ENCODE results near the gene TGFBR2. TPM values are rescaled to one million over a fixed set of nuclear protein-coding genes. Genes with fewer than 3 reads are reported as not detected.
A peak's percentile ranks its signal among the peaks of the same experiment; 100 is the strongest.

Gene TGFBR2
- total RNA-seq, 2 donors from 2014 or later, result 6.0 to 9.6 TPM

DNA sequence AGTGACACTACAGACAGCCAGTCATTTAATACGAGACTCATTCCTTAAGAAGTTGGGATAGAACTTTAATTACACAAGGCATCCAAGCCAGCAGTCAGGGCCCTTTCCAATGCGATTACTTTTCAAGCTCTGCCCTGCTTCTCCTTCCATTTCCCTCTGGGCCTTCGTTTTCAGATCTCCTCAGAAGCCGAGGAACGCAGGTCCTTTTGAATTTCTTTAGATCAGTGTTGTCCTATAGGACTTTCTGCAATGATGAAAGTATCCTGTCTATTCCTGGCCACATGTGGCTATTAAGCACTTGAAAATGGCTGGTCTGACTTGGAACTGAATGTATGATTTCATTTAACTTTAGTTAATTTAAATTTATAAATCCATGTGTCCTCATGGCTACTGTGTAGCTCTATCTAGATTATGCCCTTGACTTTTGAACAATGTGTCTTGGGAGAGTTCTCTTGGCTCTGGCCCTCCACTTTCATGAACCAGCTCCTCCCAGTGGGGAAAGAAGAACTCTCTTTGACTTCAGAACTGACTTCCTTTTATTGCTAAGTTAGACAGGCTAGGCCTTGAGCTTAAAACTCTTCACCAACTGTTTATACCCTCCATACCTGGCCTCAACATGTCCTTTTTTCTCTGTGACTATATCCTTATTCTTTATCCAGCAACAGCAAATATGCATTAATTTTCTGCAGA lies 22.6 kb downstream of the TGFBR2 start:
- H3K4me3 ChIP-seq (ENCODE audit: low read length), result no peak overlapping the region
- peaks cover 60% of the 10 kb centered on the region for H3K4me1 Mint-ChIP-seq
- H3K9ac ChIP-seq (ENCODE audit: extremely low read depth, low read length, poor library complexity, severe bottlenecking), result no peak overlapping the region
- peaks cover 14% of the 10 kb centered on the region for H3K4me1 ChIP-seq (ENCODE audit: control insufficient read depth, insufficient read depth, low read length)
- H3K4me3 Mint-ChIP-seq, result no peak overlapping the region
- peak overlapping the region; percentile 37 for H3K27ac Mint-ChIP-seq
- H3K9me3 Mint-ChIP-seq, result no peaks in the 10 kb centered on the region
- H3K27ac ChIP-seq (ENCODE audit: low read depth, low read length), result no peak overlapping the region
- no peaks in the 10 kb centered on the region for H3K27me3 ChIP-seq (ENCODE audit: control insufficient read depth, insufficient read depth, low read length, poor library complexity, severe bottlenecking)
- H3K9me3 ChIP-seq (ENCODE audit: control insufficient read depth, low read length), result no peaks in the 10 kb centered on the region
- DNase-seq, result no peak
- H3K36me3 ChIP-seq (ENCODE audit: control insufficient read depth, insufficient read depth, low read length), result peaks cover 22% of the 10 kb centered on the region
- H3K27me3 Mint-ChIP-seq (ENCODE audit: insufficient read depth), result no peaks in the 10 kb centered on the region
- 70 to 75% methylated on average over 5 of the region's 5 CpGs for WGBS, 2 experiments (ENCODE audit: insufficient coverage in 1 of 2, insufficient read length in 1 of 2)
- peaks cover 19% of the 10 kb centered on the region for H3K36me3 Mint-ChIP-seq (ENCODE audit: low read depth)
- TF ChIP-seq, protein P1, sequence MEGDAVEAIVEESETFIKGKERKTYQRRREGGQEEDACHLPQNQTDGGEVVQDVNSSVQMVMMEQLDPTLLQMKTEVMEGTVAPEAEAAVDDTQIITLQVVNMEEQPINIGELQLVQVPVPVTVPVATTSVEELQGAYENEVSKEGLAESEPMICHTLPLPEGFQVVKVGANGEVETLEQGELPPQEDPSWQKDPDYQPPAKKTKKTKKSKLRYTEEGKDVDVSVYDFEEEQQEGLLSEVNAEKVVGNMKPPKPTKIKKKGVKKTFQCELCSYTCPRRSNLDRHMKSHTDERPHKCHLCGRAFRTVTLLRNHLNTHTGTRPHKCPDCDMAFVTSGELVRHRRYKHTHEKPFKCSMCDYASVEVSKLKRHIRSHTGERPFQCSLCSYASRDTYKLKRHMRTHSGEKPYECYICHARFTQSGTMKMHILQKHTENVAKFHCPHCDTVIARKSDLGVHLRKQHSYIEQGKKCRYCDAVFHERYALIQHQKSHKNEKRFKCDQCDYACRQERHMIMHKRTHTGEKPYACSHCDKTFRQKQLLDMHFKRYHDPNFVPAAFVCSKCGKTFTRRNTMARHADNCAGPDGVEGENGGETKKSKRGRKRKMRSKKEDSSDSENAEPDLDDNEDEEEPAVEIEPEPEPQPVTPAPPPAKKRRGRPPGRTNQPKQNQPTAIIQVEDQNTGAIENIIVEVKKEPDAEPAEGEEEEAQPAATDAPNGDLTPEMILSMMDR (conservative IDR thresholded peaks at IDR 0.05), result peak; percentile 63

DNA sequence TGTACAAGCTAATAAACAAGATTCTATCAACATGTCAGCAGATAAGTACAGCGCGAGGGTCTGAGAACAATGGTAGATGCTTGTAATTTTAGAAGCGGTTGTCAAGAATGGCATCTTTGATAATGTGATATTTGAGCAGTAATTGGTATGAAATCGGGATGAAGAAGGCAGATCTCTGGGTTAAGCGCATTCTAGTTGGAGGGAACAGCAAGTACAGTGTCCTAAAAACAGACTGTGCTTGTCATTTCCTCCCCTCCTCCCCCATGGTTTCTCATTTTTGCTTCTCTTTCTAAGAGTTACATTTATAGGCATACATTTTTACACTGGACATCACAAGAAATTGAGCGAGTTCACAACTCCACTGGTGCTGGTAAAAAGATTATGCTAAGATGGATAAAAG lies 23.3 kb downstream of the TGFBR2 start:
- no peak overlapping the region for H3K27ac Mint-ChIP-seq
- no peak overlapping the region for H3K4me3 Mint-ChIP-seq
- peaks cover 61% of the 10 kb centered on the region for H3K4me1 Mint-ChIP-seq
- peaks cover 17% of the 10 kb centered on the region for H3K36me3 Mint-ChIP-seq (ENCODE audit: low read depth)
- Histone ChIP-seq H3K27ac (ENCODE audit: low read depth, low read length) (no peak overlapping the region), H3K27me3 (ENCODE audit: control insufficient read depth, insufficient read depth, low read length, poor library complexity, severe bottlenecking) (no peaks in the 10 kb centered on the region), H3K4me3 (ENCODE audit: low read length) (no peak overlapping the region), H3K9ac (ENCODE audit: extremely low read depth, low read length, poor library complexity, severe bottlenecking) (no peak overlapping the region), H3K4me1 (ENCODE audit: control insufficient read depth, insufficient read depth, low read length) (peaks cover 14% of the 10 kb centered on the region), H3K36me3 (ENCODE audit: control insufficient read depth, insufficient read depth, low read length) (peaks cover 20% of the 10 kb centered on the region), H3K9me3 (ENCODE audit: control insufficient read depth, low read length) (no peaks in the 10 kb centered on the region)
- 97 to 100% methylated on average over 3 to 6 of the region's 6 CpGs for WGBS, 2 experiments (ENCODE audit: insufficient coverage in 1 of 2, insufficient read length in 1 of 2)
- no peaks in the 10 kb centered on the region for H3K27me3 Mint-ChIP-seq (ENCODE audit: insufficient read depth)
- no peaks in the 10 kb centered on the region for H3K9me3 Mint-ChIP-seq
- TF ChIP-seq, protein P1 (conservative IDR thresholded peaks at IDR 0.05), result no peak
- no peak for DNase-seq

DNA sequence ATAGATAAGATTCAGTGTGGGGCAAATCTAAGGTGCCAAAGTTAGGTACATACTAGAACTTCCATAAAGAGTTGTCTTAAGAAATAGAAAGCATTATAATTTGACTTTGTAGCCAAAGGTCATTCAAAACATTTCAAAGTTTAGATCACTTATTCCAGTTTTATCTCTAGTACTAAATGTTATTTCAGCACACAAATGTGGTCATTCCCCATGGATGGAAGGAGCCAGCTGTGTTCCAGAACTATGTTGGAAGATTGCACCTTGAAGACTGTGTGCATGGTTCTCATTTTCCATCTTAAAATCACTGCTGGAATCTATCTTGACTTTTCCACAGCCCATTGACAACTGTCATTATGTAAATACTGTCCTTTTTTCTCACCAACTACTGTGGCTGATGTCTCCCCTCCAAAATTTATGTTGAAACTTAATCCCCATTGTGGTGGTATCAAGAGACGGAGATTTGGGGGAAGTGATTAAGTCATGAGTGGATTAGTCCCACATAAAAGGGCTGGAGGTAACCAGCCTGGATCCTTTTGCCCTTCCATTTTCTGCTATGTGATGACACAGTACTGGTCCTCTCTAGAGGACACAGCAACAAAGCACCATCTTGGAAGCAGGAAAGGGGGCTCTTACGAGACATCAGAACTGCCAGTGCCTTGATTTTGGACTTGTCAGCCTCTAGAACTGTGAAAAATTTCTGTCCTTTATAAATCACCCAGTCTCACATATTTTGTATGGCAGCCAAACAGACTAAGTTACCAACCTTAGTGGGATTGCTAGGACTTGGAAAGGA lies 24.0 kb downstream of the TGFBR2 start:
- Histone ChIP-seq H3K9ac (ENCODE audit: extremely low read depth, low read length, poor library complexity, severe bottlenecking) (no peak overlapping the region), H3K9me3 (ENCODE audit: control insufficient read depth, low read length) (no peaks in the 10 kb centered on the region), H3K27ac (ENCODE audit: low read depth, low read length) (no peak overlapping the region), H3K27me3 (ENCODE audit: control insufficient read depth, insufficient read depth, low read length, poor library complexity, severe bottlenecking) (no peaks in the 10 kb centered on the region), H3K4me1 (ENCODE audit: control insufficient read depth, insufficient read depth, low read length) (peaks cover 14% of the 10 kb centered on the region), H3K36me3 (ENCODE audit: control insufficient read depth, insufficient read depth, low read length) (peaks cover 20% of the 10 kb centered on the region), H3K4me3 (ENCODE audit: low read length) (no peak overlapping the region)
- TF ChIP-seq, protein P1 (conservative IDR thresholded peaks at IDR 0.05), result no peak
- 83% methylated on average over 2 of the region's 2 CpGs; no CpG with 5 or more reads in 1 of the 2 experiments for WGBS, 2 experiments (ENCODE audit: insufficient coverage in 1 of 2, insufficient read length in 1 of 2)
- H3K27ac Mint-ChIP-seq, result no peak overlapping the region
- no peaks in the 10 kb centered on the region for H3K9me3 Mint-ChIP-seq
- no peak overlapping the region for H3K4me3 Mint-ChIP-seq
- H3K36me3 Mint-ChIP-seq (ENCODE audit: low read depth), result peaks cover 17% of the 10 kb centered on the region
- no peak for DNase-seq
- H3K4me1 Mint-ChIP-seq, result peaks cover 64% of the 10 kb centered on the region
- H3K27me3 Mint-ChIP-seq (ENCODE audit: insufficient read depth), result no peaks in the 10 kb centered on the region

Data from endodermal cell (in vitro differentiated cells).